NCI-H446 (cell line): ENCODE results near the gene NEK9.
"Not testable (repeated sequence)": the region's sequence is repeated elsewhere in the genome, so short reads cannot be mapped to it uniquely, and the experiment has no call there.

Experiments
- DNase-seq, 2 experiments: peaks; one replicate each; lab custom pipeline; 2025; lab: John Stamatoyannopoulos, UW

The NEK9 gene

DNA sequence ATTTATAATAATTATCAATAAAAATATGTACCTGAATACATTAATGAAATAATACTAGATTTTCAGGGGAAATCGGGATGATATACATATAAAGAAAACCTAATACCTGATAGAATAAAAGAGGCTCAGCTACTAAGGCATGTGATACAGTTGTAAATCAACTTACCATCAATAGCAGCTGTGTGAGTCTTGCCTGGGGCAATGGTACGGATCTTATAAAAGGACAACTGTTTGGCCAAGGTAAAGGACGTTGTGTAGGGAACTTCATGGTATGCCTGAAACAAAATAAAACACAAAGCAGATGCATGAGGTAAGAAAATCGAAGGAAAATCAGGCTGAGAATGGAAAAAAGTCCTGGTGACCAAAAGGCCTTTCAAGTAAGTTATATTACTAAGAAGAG, 25.4 kb downstream of the NEK9 start:
- DNase-seq: no peak

- no peak for DNase-seq
Observed at GRCh38 chr14:75098682-75099081, 28.2 kb downstream of the NEK9 start.

- no peak for DNase-seq
Observed at GRCh38 chr14:75098212-75098611, 28.6 kb downstream of the NEK9 start.

DNA sequence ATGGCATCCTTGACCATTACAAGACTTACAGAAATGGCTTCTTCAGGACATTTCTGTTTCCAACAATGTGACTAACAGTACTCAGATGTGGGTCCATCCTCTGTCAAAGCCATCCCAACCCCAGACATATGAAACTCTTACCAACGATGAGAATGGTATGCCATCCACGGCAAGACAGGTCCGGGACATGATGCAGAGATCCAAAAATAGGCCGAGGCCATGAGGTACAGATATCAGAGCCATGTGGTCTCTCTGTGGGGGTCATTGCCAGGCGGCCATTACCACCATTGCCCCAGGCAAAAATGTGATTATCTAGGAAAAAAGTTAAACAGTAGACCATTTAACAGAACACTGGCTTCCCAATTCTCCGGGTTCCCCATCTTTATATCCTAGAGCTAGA, 29.9 kb downstream of the NEK9 start:
- DNase-seq: no peak

DNA sequence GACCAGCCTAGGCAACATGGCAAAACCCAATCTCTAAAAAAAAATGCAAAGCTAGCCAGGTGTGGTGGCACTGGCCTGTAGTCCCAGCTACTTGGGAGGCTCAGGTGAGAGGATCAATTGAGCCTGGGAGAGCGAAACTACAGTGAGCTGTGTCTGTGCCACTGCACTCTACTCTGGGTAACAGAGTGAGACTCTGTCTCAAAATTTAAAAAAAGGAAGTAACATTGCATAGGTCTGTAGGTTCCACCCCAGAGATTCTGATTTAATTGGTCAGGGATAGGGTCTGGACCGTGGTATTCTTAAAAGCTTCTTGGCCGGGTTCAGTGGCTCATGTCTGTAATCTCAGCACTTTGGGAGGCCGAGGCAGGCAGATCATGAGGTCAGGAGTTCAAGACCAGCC, 31.2 kb downstream of the NEK9 start:
- DNase-seq: no peak

DNA sequence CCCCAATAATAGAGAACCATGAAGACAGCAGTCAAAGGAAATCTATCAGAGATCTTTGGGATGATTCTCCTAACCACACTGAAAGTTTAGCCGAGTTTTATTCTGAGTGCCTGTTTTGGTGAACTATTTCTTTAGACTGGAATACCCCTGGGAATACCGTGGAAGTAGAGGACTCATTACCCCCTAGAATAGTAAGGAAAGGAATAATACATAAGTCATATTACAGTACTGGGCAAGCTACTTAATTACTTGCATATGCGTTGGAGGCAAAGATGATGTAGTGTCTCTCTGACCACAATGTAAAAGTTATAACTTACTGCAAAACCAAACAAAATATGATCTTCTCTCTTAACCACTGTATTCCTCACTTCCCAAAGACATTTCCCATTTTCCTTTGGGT, 32.0 kb downstream of the NEK9 start:
- no peak for DNase-seq

DNA sequence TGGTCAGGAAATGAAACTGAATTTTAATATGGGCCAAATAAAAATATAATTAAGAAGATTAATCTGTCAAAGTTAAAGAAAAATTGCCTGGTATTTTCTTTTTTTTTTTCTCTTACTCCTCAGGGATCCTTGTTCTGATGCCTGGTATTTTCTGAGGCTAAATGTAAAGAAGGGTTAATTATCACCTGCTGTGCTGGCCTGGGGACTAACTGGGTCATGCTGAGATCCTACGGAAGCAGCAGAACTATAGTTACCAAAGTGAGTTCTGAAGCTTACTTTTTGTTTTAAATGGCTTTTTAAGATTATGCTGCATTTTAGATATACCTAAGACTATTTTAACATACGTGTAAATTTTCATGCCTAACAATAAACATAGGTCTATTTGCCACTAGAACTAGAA, 34.1 kb downstream of the NEK9 start:
- no peak for DNase-seq

DNA sequence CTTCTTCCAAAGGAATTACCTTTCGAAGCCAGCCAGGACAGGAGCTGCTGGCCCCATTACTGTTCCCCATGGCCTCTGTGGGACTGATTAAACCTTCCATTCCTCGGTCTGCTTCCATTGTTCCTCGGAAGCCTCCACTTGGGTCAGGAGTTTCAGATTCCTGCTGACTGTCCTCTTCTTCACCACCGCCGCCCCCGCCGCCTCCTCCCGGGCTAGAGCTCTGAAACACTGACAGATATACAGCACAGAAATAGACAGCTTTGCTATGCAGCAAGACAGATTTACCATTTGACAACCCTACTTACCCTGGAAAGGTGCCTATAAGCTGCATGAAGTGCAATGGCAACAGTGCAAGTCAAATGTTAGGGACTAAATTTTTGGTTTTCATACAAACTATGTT, 35.6 kb downstream of the NEK9 start:
- no peak for DNase-seq

DNA sequence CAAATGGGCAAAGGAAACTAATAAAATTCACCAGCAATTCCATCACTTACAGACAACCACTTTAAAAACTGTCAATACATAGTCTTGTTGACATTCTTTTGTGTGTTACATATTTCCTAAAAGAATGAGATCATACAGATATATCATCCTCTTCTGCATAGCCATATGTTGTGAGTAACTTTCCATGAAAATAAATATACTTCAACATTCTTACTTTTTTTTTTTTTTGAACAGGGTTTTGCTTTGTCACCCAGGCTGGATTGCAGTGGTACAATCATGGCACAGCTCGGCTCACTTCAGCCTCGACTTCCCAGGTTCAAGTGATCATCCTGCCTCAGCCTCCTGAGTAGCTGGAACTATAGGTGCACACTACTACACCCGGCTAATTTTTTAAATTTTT, 36.5 kb downstream of the NEK9 start:
- DNase-seq: no peak

DNA sequence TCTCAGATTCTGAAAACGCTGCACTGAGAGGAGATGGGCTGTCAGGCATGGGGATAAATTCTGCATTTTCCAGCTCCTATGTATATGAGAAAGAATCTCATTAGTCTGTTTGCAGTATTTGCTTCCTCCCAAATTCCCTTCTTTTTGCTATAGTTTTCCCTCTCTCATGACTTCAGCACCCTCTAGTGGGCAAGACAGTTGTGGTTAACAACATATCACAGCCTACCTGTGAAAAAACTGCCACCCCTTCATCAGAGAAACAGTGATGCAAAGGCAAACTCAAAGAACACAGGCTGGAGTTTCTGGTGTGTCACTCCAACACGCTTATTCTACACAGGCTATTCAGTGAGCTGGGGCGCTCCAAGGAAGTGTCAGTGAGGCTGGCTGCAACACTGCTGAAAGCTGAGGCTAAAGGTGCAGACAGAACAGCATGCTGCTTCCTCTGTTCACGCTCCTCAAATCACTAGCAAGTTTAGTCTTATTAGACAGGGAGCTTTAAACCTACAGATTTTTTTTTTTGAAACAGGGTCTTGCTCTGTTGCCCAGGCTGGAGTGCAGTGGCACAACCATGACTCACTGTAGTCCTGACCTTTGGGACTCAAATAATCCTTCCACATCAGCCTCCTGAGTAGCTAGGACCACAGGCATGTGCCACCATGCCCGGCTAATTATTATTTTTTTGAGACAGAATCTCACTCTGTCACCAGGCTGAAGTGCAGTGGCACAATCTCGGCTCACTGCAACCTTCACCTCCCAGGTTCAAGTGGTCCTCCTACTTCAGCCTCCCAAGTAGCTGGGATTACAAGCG, 38.1 kb downstream of the NEK9 start:
- peak; percentile 63 to 66 for DNase-seq

DNA sequence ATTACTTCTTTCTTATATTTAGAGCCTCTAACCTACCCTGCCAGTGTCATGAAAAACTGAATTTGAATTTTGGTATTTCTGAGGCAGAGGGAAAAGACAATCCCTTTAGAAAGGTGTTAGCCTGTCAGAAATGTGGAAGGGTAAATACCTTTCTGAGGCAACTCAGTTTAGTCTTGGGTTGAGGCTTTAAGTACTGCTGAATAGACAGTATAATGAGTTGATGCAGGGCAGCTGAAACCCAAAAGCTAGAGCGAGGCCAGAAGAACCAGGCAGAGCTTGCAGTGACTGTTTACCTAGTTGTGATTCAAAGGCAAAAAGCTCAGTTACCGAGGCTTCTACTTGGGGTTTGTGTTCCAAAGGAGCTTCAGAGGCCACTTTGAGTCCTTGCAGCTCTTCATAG, 38.7 kb downstream of the NEK9 start:
- no peak for DNase-seq

GRCh38 chr14:75084513-75084912, 42.3 kb downstream of the NEK9 start:
- DNase-seq: no peak

GRCh38 chr14:75083271-75083670, 43.6 kb downstream of the NEK9 start:
- no peak for DNase-seq

DNA sequence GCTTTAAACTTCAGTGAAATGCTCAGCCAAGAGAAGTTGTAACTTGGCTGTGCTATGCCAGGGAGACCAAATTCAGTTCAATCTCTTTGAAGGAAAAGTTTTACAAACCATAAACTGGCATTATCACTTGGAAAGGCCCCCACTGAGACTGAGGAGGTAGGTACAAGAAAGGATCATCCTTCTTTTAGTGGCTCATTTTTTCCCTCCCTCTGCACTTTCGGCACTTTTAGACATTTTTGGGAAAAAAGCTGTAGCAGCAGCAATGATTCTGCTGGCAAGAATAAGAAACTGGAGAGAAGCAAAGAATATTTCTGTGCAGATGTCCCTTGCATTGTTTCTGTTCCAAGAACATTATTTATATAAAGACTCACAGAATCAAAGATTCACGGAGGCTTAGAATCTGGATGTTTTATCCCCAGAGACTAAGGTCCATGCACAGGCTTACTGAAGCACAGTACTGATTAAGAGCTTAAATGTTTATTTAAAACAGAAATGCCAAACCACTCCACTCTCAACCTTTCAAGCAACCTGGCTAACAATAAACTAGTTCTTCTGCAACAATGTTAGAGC, 45.1 kb downstream of the NEK9 start:
- DNase-seq: no peak

- DNase-seq: no peak
Observed at GRCh38 chr14:75079521-75079920, 47.3 kb downstream of the NEK9 start.

DNA sequence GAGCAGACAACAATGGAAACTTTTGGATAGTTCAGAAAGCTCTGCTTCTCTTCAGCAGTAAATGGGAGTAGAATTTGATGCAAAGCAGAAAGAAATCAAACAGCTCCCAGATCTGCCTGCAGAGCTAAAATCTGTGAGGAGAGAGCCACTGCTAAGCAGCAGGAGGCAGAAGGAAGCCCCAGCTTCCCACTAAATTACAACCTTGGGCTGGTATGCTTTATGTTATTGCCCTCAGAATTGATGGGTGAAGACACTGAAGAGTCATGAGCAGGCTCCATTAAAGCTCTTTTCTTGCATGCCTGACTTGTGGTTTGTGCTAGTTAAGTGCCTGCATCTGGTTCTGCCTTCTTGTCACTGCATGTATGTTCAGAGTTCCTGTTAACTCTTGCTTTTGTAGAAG, 49.1 kb downstream of the NEK9 start:
- no peak for DNase-seq

DNA sequence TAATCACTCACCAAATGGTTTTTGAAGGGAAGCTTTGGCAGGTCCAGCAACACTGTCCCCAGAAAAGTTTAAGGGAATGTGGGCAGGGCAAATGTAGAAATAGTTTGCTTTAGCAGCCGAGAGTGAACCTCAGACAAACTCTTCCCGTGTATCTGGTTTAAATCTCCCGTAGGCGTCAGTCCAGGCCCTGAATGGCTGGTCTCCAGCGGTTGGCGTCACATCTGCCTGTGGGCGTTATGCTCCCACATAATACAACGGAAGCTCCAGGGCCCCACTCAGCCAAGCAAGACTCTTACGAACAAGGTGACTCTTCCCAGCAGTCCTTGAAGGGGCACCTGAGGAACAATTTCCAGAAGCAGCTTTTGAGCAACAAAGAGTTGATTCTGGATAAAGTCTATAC, 56.5 kb downstream of the NEK9 start:
- no peak for DNase-seq

DNA sequence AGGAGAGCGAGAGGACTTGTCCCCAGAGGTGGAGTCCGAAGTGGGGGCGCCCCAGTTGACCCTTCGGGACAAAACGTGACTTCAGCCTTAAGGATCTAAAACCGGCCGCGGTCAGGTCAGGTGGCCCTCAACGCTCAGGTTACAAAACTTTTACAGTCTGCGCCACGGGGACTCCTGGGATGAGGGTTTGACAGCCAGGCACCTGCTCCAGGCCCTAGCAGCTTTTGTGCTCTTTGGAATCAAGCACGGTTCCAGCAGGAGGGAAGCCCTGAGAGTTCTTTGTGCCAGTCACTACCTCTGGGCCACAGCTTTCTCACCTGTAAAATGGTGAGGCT, 57.1 kb downstream of the NEK9 start:
- no peak for DNase-seq

DNA sequence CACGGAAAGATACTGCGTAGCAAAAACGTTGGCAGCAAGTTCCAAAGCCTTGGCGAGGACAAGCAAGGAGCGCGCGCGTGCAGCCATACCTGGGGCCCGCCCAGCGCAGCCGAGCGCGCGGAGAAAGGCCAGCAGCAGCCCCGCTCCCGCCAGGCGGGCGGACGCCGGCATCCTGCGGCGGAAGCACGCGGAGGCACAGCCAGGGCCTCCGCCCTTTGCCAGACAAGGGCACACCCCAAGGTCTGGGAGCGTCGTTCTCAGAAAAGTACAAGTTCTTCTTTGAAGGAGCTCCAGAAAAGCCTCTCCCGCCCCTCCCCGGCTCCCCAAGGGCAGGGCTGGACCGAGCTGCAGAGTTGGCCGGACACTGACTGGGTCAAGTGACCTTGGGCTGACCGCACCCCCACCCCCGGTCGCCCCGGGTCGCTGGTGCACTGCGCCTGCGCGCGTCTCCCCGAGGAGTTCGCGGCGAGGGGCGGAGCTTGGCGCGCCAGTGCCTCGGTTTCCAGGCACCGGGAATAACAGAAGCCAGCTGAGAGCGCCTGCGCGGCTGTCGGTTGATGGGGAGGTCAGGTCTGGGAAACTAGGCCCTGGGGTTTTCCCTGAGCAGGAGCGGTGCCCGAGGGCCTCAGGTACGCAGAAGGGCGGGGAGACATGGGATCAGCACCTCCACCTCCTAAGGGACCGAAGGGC, 57.6 kb downstream of the NEK9 start, which contains the start of gene ZC2HC1C:
Gene ZC2HC1C, plus strand, starts transcription at position 521 of the 690 bp plus-strand sequence. CDS start 933 bp downstream, outside the sequence.
- DNase-seq: peak; percentile 30 to 71

GRCh38 chr14:75068294-75069120, 58.3 kb downstream of the NEK9 start:
- DNase-seq: no peak

GRCh38 chr14:75067765-75068164, 59.1 kb downstream of the NEK9 start:
- not testable (repeated sequence) for DNase-seq

- no peak for DNase-seq
Observed at GRCh38 chr14:75067212-75067611, 59.6 kb downstream of the NEK9 start.
